RWPE2 (cell line): Measurements from ENCODE around the gene DNAH2.

Experiments
- ATAC-seq: fragments of 200-7000 bp; cut with Tn5 transposase; 3 replicates; pipeline ENCODE4 v1.9.1; 2021; ENCODE audit warnings: low read depth
- DNase-seq: peaks from one replicate; pipeline ENCODE4 v3.0.0-alpha.2; 2020; ENCODE audit warnings: low spot score
- H3K27ac ChIP-seq: fragments of 450-650 bp; 2 replicates; pipeline ENCODE4 v1.5.1; 2017; ENCODE audit warnings: mild to moderate bottlenecking; ENCODE audit not compliant: poor library complexity, severe bottlenecking
- H3K27me3 ChIP-seq: fragments of 250-450 bp; sonication (Bioruptor Pico); 2 replicates; pipeline ENCODE4 v1.5.1; 2021; ENCODE audit warnings: mild to moderate bottlenecking, moderate library complexity; ENCODE audit not compliant: insufficient read depth, poor library complexity, severe bottlenecking
- H3K36me3 ChIP-seq: fragments of 250-450 bp; sonication (Bioruptor Pico); 2 replicates; pipeline ENCODE4 v1.5.1; 2020; ENCODE audit warnings: low read depth, mild to moderate bottlenecking, moderate library complexity
- H3K4me1 ChIP-seq: fragments of 250-450 bp; sonication (Bioruptor Pico); 2 replicates; pipeline ENCODE4 v1.5.1; 2021; ENCODE audit warnings: mild to moderate bottlenecking, moderate library complexity; ENCODE audit not compliant: insufficient read depth, poor library complexity, severe bottlenecking
- H3K4me3 ChIP-seq: fragments of 250-450 bp; sonication (Bioruptor Pico); 2 replicates; pipeline ENCODE4 v1.5.1; 2021; ENCODE audit warnings: mild to moderate bottlenecking, moderate library complexity; ENCODE audit not compliant: severe bottlenecking
- H3K9me3 ChIP-seq: fragments of 250-450 bp; sonication (Bioruptor Pico); 2 replicates; pipeline ENCODE4 v1.5.1; 2021; ENCODE audit warnings: mild to moderate bottlenecking, moderate library complexity; ENCODE audit not compliant: severe bottlenecking
- CTCF ChIP-seq: fragments of 450-650 bp; IDR thresholded peaks from one replicate; pipeline ENCODE4 v1.5.1; 2017; ENCODE audit warnings: mild to moderate bottlenecking, moderate library complexity; ENCODE audit not compliant: poor library complexity, severe bottlenecking

DNAH2 gene

GRCh38 chr17:7739746-7740145 lies 22.2 kb downstream of the DNAH2 start:
- Histone ChIP-seq H3K27ac (no peak overlapping the region), H3K36me3 (no peaks in the 10 kb centered on the region), H3K4me1 (no peaks in the 10 kb centered on the region), H3K9me3 (no peaks in the 10 kb centered on the region), H3K27me3 (peaks cover 8% of the 10 kb centered on the region), H3K4me3 (no peak overlapping the region)
- no peak for TF ChIP-seq CTCF
- ATAC-seq (no peak), DNase-seq (no peak)

- Histone ChIP-seq H3K4me3 (no peak overlapping the region), H3K27ac (no peak overlapping the region), H3K27me3 (peaks cover 8% of the 10 kb centered on the region), H3K9me3 (no peaks in the 10 kb centered on the region), H3K4me1 (no peaks in the 10 kb centered on the region), H3K36me3 (no peaks in the 10 kb centered on the region)
- DNase-seq (no peak), ATAC-seq (0 out of 3 replicates have a peak, but pooled peaks have one; percentile 16)
- no peak for TF ChIP-seq CTCF
Observed at GRCh38 chr17:7740481-7741001, 23.0 kb downstream of the DNAH2 start.

GRCh38 chr17:7742729-7743128 lies 25.2 kb downstream of the DNAH2 start:
- no peak overlapping the region for H3K27ac ChIP-seq
- peaks cover 8% of the 10 kb centered on the region for H3K27me3 ChIP-seq
- DNase-seq = no peak
- TF ChIP-seq CTCF = no peak
- no peak for ATAC-seq
- H3K9me3 ChIP-seq = no peaks in the 10 kb centered on the region
- H3K4me3 ChIP-seq = no peak overlapping the region
- H3K36me3 ChIP-seq = no peaks in the 10 kb centered on the region
- peaks cover 13% of the 10 kb centered on the region for H3K4me1 ChIP-seq

- H3K27ac ChIP-seq = no peak overlapping the region
- H3K27me3 ChIP-seq = peaks cover 8% of the 10 kb centered on the region
- no peak overlapping the region for H3K4me3 ChIP-seq
- DNase-seq (no peak), ATAC-seq (no peak)
- no peaks in the 10 kb centered on the region for H3K9me3 ChIP-seq
- H3K4me1 ChIP-seq = peaks cover 16% of the 10 kb centered on the region
- TF ChIP-seq CTCF = no peak
- H3K36me3 ChIP-seq = no peaks in the 10 kb centered on the region
Observed at GRCh38 chr17:7744416-7744815, 26.9 kb downstream of the DNAH2 start.

- Histone ChIP-seq H3K27me3 (no peaks in the 10 kb centered on the region), H3K36me3 (no peaks in the 10 kb centered on the region), H3K4me3 (no peak overlapping the region), H3K27ac (peak overlapping the region; percentile 29), H3K4me1 (peaks cover 25% of the 10 kb centered on the region), H3K9me3 (peaks cover 9% of the 10 kb centered on the region)
- TF ChIP-seq CTCF = peak; percentile 59
- DNase-seq = peak; percentile 80
- ATAC-seq = peak; percentile 79
Observed at GRCh38 chr17:7745748-7746470, 28.4 kb downstream of the DNAH2 start.
